K562 (cell line): Measurements from ENCODE around the gene KCNJ14. TPM values are rescaled to one million over a fixed set of nuclear protein-coding genes. Genes with fewer than 3 reads are reported as not detected.

Source experiments
- ATAC-seq: fragments of 200-7000 bp; cut with Tn5 transposase; 3 replicates; pipeline ENCODE4 v1.9.1; 2020; ENCODE audit warnings: moderate library complexity
- BruUV-seq: library from RNA; stranded (reverse); fragments of 400-500 nt; replicated peaks from 2 replicates; lab custom pipeline; 2021; lab: Mats Ljungman, UMichigan
- CTCF ChIA-PET: fragments of 300-600 bp; formaldehyde crosslinking; extraction: SDS; loops from one replicate; lab custom pipeline; 2021; ENCODE audit warnings: low intra/inter-chr PET ratio; lab: Yijun Ruan, JAX
- POLR2A ChIA-PET: fragments of 300-600, 350-650 bp; sonication (Branson Sonifier 250); formaldehyde crosslinking; extraction: SDS; loops from one replicate; lab custom pipeline; 2021; ENCODE audit warnings: antibody characterized with exemption, inconsistent platforms; lab: Yijun Ruan, JAX
- DNase-seq, 4 experiments: peaks; one replicate each; pipeline versions ENCODE4 v3.0.0 to v3.0.0-alpha.2; 2011 to 2018; ENCODE audit warnings: low spot score in 3 of 4, mixed read lengths in 3 of 4; ENCODE audit errors: extremely low read depth in 1 of 4
- FAIRE-seq: peaks from 2 replicates; lab custom pipeline; 2011; peaks lifted over from hg19 to GRCh38; lab: Jason Lieb, UNC
- H2AFZ ChIP-seq: 2 replicates; pipeline ENCODE4 v1.6.0; 2011; ENCODE audit warnings: low read depth, low read length, control low read depth, inconsistent platforms
- H3K27ac ChIP-seq: fragments of 200-600 bp; 3 replicates; pipeline ENCODE4 v1.8.0; 2011; ENCODE audit warnings: low read depth, mild to moderate bottlenecking, control low read depth, inconsistent platforms, low read length, moderate library complexity, mixed read lengths; ENCODE audit errors: extremely low read depth
- H3K27me3 ChIP-seq, 2 experiments: fragments of 300-600 bp in 1 of 2; 2 replicates in 1 of 2; 3 replicates in 1 of 2; pipeline versions ENCODE4 v1.6.0 to v1.8.0; 2011; ENCODE audit warnings: inconsistent platforms in 2 of 2, low read length in 2 of 2, mild to moderate bottlenecking in 1 of 2, mixed read lengths in 1 of 2, moderate library complexity in 1 of 2; ENCODE audit not compliant: control insufficient read depth in 2 of 2, insufficient read depth in 2 of 2
- H3K36me3 ChIP-seq: fragments of 300-600 bp; 3 replicates; pipeline ENCODE4 v1.8.0; 2011; ENCODE audit warnings: mild to moderate bottlenecking, low read length, inconsistent platforms; ENCODE audit not compliant: control insufficient read depth, insufficient read depth
- H3K4me1 ChIP-seq, 2 experiments: fragments of 200-600 bp in 1 of 2; replicated peaks in 1 of 2; 2 replicates in 1 of 2; 3 replicates in 1 of 2; pipeline versions ENCODE4 v1.5.1 to v1.8.0; 2011; ENCODE audit warnings: inconsistent platforms in 2 of 2, low read length in 2 of 2, mild to moderate bottlenecking in 1 of 2, mixed read lengths in 1 of 2, moderate library complexity in 1 of 2; ENCODE audit not compliant: control insufficient read depth in 2 of 2, insufficient read depth in 2 of 2
- H3K4me2 ChIP-seq: 2 replicates; pipeline ENCODE4 v1.6.1; 2011; ENCODE audit warnings: low read length, control low read depth, inconsistent platforms, mixed read lengths; ENCODE audit not compliant: insufficient read depth
- H3K4me3 ChIP-seq: fragments of 200-600 bp; sonication (generic), shearing (Covaris generic); 2 replicates; pipeline ENCODE4 v1.5.1; 2016; ENCODE audit warnings: control low read depth, inconsistent platforms
- H3K79me2 ChIP-seq: fragments of 200-600 bp; 3 replicates; pipeline ENCODE4 v1.8.0; 2011; ENCODE audit warnings: low read length, inconsistent platforms; ENCODE audit not compliant: control insufficient read depth, insufficient read depth
- H3K9ac ChIP-seq, 2 experiments: 2 replicates each; pipeline versions ENCODE4 v1.6.0 to v1.6.1; 2011; ENCODE audit warnings: low read depth in 2 of 2, low read length in 2 of 2, control low read depth in 1 of 2, inconsistent platforms in 1 of 2, mild to moderate bottlenecking in 1 of 2, mixed read lengths in 1 of 2; ENCODE audit not compliant: insufficient read depth in 1 of 2
- H3K9me1 ChIP-seq: one replicate; pipeline ENCODE4 v1.6.0; 2011; ENCODE audit warnings: inconsistent platforms, mild to moderate bottlenecking, low read length, moderate library complexity; ENCODE audit not compliant: control insufficient read depth, insufficient read depth
- H3K9me3 ChIP-seq: replicated peaks from 2 replicates; pipeline ENCODE4 v1.5.1; 2011; ENCODE audit warnings: low read depth, low read length, inconsistent platforms; ENCODE audit not compliant: control insufficient read depth, insufficient read depth
- H4K20me1 ChIP-seq: replicated peaks from 2 replicates; pipeline ENCODE4 v1.6.1; 2011; ENCODE audit warnings: low read length, inconsistent platforms, mixed read lengths; ENCODE audit not compliant: control insufficient read depth, insufficient read depth
- BCOR ChIP-seq: fragments of 450-650 bp; IDR thresholded peaks from 2 replicates; pipeline ENCODE4 v1.6.1; 2016
- DIDO1 ChIP-seq: fragments of 450-650 bp; IDR thresholded peaks from 2 replicates; pipeline ENCODE4 v1.6.1; 2016; ENCODE audit warnings: low read depth, missing biosample characterization, missing genetic modification characterization
- FIP1L1 ChIP-seq: fragments of 200-400 bp; formaldehyde crosslinking; IDR thresholded peaks from 2 replicates; pipeline ENCODE4 v1.6.1; 2018; ENCODE audit warnings: mild to moderate bottlenecking, low read depth, low read length; ENCODE audit not compliant: poor library complexity, severe bottlenecking
- HDGF ChIP-seq: fragments of 450-650 bp; IDR thresholded peaks from 2 replicates; pipeline ENCODE4 v1.6.1; 2016
- HNRNPLL ChIP-seq: fragments of 200-400 bp; formaldehyde crosslinking; IDR thresholded peaks from 2 replicates; pipeline ENCODE4 v1.6.1; 2017; ENCODE audit warnings: low read length, low read depth, mild to moderate bottlenecking; ENCODE audit not compliant: poor library complexity, severe bottlenecking
- NR1H2 ChIP-seq: sonication (generic); formaldehyde crosslinking; IDR thresholded peaks from 2 replicates; pipeline ENCODE4 v1.4.0; 2020; ENCODE audit warnings: mild to moderate bottlenecking, missing genetic modification reagents
- SAP30 ChIP-seq: fragments of 200-600 bp; sonication (generic); IDR thresholded peaks from 2 replicates; pipeline ENCODE4 v1.6.1; 2012; ENCODE audit warnings: borderline replicate concordance, low read depth, mild to moderate bottlenecking, moderate library complexity, low read length, control low read depth, inconsistent platforms; ENCODE audit not compliant: insufficient read depth, poor library complexity, severe bottlenecking
- ZNF766 ChIP-seq: fragments of 200-800 bp; sonication (Bioruptor generic); conservative IDR thresholded peaks from 2 replicates; pipeline ENCODE4 v1.6.1; 2016; ENCODE audit warnings: missing genetic modification characterization, missing compliant biosample characterization
- ZSCAN29 ChIP-seq: fragments of 450-650 bp; IDR thresholded peaks from 2 replicates; pipeline ENCODE4 v1.6.1; 2017
- WGBS: fragments of 100-300 bp; shearing (Covaris generic); methylation state at CpG from one replicate; pipeline ENCODE4 v1.1.6; 2016; ENCODE audit warnings: low coverage, mixed read lengths; ENCODE audit not compliant: insufficient coverage; ENCODE audit errors: missing lambda C conversion rate; 5-methylcytosine and 5-hydroxymethylcytosine counted together
- in situ Hi-C: fragments of 300-500 bp; cut with MboI; formaldehyde crosslinking; loops from 4 replicates; pipeline ENCODE4 v1.15.0; 2018; ENCODE audit warnings: inconsistent platforms, mixed read lengths
- intact Hi-C: fragments of 100-400 bp; cut with micrococcal nuclease; formaldehyde crosslinking; loops from 2 replicates; pipeline ENCODE4 v1.14.2; 2022
- polyA plus RNA-seq, 8 experiments: library from polyadenylated mRNA; depleted of rRNA in 4 of 8; stranded (reverse) in 5 of 8; unstranded in 3 of 8; fragments of >200 nt; fragmentation: Nextera tagmentation in 2 of 8; fragmentation: Illumina TruSeq in 1 of 8; extraction: Ambion mirVana in 2 of 8; extraction: Trizol in 1 of 8; gene quantifications; 2 replicates each; pipeline versions ENCODE4 v1.2.1 to v1.2.3, GENCODE V29; 2011 to 2014; ENCODE audit warnings: inconsistent platforms in 1 of 8, missing spikeins in 1 of 8
- total RNA-seq, 7 experiments: library from RNA; depleted of rRNA in 6 of 7; stranded (reverse); fragments of >200 nt in 6 of 7; fragmentation: Illumina TruSeq in 2 of 7; extraction: Trizol in 2 of 7; gene quantifications; 2 replicates each; pipeline versions ENCODE4 v1.2.1 to v1.2.3, GENCODE V29; 2011 to 2021; ENCODE audit warnings: low replicate concordance in 1 of 7
- TF ChIP-seq, protein P1 (sequence below): sonication (generic); formaldehyde crosslinking; IDR thresholded peaks from 2 replicates; pipeline ENCODE4 v1.8.1; 2023; ENCODE audit warnings: mild to moderate bottlenecking, missing genetic modification reagents
- TF ChIP-seq, protein P2 (sequence below): fragments of 250-450 bp; sonication (Bioruptor Pico); IDR thresholded peaks from 2 replicates; pipeline ENCODE4 v1.5.0; 2020; ENCODE audit warnings: mild to moderate bottlenecking, borderline replicate concordance
- TF ChIP-seq, protein P3 (sequence below): sonication (generic); formaldehyde crosslinking; IDR thresholded peaks from 2 replicates; pipeline ENCODE4 v1.8.0; 2022; ENCODE audit warnings: missing genetic modification reagents, mild to moderate bottlenecking, borderline replicate concordance

The KCNJ14 gene
- total and polyA plus RNA-seq, 9 of the 15 experiments (the other 6 are each of a cell fraction or from before 2014, with no cell fraction given) = 0.15 to 1.6 (median 0.49) TPM

DNA sequence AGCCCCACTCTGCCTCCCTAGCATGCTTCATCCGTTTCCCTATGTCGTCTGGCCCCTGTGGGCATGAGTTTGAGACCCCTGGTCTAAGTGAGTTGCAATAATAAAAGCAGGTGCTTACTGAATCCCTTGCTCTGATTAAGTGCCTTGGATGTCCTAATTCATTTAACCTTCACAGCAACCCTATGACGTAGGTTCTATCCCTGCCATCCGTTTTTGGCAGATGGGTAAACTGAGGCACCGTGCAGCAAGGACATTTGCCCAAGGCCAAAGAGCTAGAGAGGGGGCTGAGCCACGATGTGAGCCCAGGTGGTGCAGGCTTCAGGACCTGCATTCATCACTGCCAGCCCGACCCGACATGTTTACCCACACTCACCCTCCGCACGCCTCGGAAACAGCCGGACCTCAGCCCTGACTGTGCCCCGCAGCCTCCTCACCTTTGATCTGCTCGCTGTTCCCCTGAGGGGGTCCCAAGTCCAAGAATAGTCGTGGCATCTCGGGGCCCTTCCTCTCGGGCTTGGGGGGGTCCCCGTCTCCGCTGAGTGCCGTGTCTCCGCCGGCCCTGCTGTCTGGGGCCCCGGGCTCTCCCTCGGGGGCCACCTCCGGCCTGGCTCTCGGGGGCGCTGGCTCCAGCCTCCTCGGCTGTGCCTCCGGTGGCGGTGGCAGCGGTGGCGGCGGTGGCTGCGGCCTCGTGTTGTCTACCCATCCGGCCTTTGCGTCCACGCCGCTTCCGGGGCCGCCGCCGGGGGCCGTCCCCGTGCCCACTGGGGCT, 41.8 kb downstream of the KCNJ14 start:
- Histone ChIP-seq H3K4me2 (no peak overlapping the region), H4K20me1 (0 out of 2 replicates have a peak, but pooled peaks cover 4% of the 10 kb centered on the region), H3K36me3 (peaks cover 3% of the 10 kb centered on the region; the same call in 1 of the 3 replicates), H3K79me2 (peaks cover 14% of the 10 kb centered on the region; the same call in 2 of the 3 replicates), H2AFZ (no peak overlapping the region), H3K9me3 (no peaks in the 10 kb centered on the region), H3K9ac (peak overlapping the region in 1 of 2 experiments; percentile 66; a peak in 1 of 4 replicates), H3K27ac (no peak overlapping the region), H3K9me1 (peaks cover 3% of the 10 kb centered on the region), H3K27me3 (no peaks in the 10 kb centered on the region), H3K4me3 (no peak overlapping the region), H3K4me1 (peaks cover 17 to 61% of the 10 kb centered on the region in 2 experiments)
- in situ Hi-C loops (no loop called here), intact Hi-C loops (loop anchor here (10.0 kb wide), 1 partner anchor 102 kb away; the partner anchor contains the start of genes GRIN2D and KDELR1)
- ChIA-PET CTCF (no interaction called here), POLR2A (no interaction called here)
- FAIRE-seq = no peak
- TF ChIP-seq DIDO1 (tag) (no peak), NR1H2 (no peak), FIP1L1 (no peak), BCOR (peak; percentile 27; the same call in 1 of the 2 replicates), HDGF (no peak), ZNF766 (CRISPR knock-in tag) (no peak), HNRNPLL (no peak), ZSCAN29 (no peak), SAP30 (no peak)
- TF ChIP-seq, protein P1, sequence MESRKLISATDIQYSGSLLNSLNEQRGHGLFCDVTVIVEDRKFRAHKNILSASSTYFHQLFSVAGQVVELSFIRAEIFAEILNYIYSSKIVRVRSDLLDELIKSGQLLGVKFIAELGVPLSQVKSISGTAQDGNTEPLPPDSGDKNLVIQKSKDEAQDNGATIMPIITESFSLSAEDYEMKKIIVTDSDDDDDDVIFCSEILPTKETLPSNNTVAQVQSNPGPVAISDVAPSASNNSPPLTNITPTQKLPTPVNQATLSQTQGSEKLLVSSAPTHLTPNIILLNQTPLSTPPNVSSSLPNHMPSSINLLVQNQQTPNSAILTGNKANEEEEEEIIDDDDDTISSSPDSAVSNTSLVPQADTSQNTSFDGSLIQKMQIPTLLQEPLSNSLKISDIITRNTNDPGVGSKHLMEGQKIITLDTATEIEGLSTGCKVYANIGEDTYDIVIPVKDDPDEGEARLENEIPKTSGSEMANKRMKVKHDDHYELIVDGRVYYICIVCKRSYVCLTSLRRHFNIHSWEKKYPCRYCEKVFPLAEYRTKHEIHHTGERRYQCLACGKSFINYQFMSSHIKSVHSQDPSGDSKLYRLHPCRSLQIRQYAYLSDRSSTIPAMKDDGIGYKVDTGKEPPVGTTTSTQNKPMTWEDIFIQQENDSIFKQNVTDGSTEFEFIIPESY = peak; percentile 72
- TF ChIP-seq, protein P2, sequence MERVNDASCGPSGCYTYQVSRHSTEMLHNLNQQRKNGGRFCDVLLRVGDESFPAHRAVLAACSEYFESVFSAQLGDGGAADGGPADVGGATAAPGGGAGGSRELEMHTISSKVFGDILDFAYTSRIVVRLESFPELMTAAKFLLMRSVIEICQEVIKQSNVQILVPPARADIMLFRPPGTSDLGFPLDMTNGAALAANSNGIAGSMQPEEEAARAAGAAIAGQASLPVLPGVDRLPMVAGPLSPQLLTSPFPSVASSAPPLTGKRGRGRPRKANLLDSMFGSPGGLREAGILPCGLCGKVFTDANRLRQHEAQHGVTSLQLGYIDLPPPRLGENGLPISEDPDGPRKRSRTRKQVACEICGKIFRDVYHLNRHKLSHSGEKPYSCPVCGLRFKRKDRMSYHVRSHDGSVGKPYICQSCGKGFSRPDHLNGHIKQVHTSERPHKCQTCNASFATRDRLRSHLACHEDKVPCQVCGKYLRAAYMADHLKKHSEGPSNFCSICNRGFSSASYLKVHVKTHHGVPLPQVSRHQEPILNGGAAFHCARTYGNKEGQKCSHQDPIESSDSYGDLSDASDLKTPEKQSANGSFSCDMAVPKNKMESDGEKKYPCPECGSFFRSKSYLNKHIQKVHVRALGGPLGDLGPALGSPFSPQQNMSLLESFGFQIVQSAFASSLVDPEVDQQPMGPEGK = no peak
- TF ChIP-seq, protein P3, sequence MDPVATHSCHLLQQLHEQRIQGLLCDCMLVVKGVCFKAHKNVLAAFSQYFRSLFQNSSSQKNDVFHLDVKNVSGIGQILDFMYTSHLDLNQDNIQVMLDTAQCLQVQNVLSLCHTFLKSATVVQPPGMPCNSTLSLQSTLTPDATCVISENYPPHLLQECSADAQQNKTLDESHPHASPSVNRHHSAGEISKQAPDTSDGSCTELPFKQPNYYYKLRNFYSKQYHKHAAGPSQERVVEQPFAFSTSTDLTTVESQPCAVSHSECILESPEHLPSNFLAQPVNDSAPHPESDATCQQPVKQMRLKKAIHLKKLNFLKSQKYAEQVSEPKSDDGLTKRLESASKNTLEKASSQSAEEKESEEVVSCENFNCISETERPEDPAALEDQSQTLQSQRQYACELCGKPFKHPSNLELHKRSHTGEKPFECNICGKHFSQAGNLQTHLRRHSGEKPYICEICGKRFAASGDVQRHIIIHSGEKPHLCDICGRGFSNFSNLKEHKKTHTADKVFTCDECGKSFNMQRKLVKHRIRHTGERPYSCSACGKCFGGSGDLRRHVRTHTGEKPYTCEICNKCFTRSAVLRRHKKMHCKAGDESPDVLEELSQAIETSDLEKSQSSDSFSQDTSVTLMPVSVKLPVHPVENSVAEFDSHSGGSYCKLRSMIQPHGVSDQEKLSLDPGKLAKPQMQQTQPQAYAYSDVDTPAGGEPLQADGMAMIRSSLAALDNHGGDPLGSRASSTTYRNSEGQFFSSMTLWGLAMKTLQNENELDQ (CRISPR knock-in tag) = no peak
- no peak for DNase-seq
- ATAC-seq = no peak
- 85% methylated on average over 23 of the region's 45 CpGs for WGBS
- no TSS peak for BruUV-seq
